HepG2 (cell line): ENCODE results near the gene INTS15. TPM values are rescaled to one million over a fixed set of nuclear protein-coding genes. Genes with fewer than 3 reads are reported as not detected.

ENCODE experiments used
- CREB1 ChIP-seq, 2 experiments: fragments of 450-650 bp in 1 of 2; IDR thresholded peaks; 2 replicates each; pipeline ENCODE4 v1.6.1; 2016 to 2017; ENCODE audit warnings: control low read depth in 1 of 2, mild to moderate bottlenecking in 1 of 2, missing compliant biosample characterization in 1 of 2, missing genetic modification characterization in 1 of 2
- FLYWCH1 ChIP-seq: sonication (generic); formaldehyde crosslinking; IDR thresholded peaks from 2 replicates; pipeline ENCODE4 v1.8.1; 2023; ENCODE audit warnings: mild to moderate bottlenecking, missing genetic modification reagents
- FOXK2 ChIP-seq: fragments of 450-650 bp; IDR thresholded peaks from 2 replicates; pipeline ENCODE4 v1.6.1; 2016
- HDAC1 ChIP-seq: sonication (generic); formaldehyde crosslinking; IDR thresholded peaks from 2 replicates; pipeline ENCODE4 v1.5.1; 2020; ENCODE audit warnings: mild to moderate bottlenecking, missing genetic modification reagents
- KMT2A ChIP-seq: sonication (generic); formaldehyde crosslinking; IDR thresholded peaks from 2 replicates; pipeline ENCODE4 v1.4.0; 2020; ENCODE audit warnings: missing genetic modification reagents
- LCORL ChIP-seq, 2 experiments: fragments of 450-650 bp in 1 of 2; sonication (generic) in 1 of 2; formaldehyde crosslinking in 1 of 2; IDR thresholded peaks; 2 replicates each; pipeline versions ENCODE4 v1.5.0 to v1.6.1; 2017 to 2020; ENCODE audit warnings: antibody characterized with exemption in 1 of 2, missing genetic modification reagents in 1 of 2
- NAIF1 ChIP-seq: sonication (generic); formaldehyde crosslinking; IDR thresholded peaks from 2 replicates; pipeline ENCODE4 v1.5.0; 2020; ENCODE audit warnings: mild to moderate bottlenecking, missing genetic modification reagents, borderline replicate concordance
- NFE2L2 ChIP-seq: fragments of 150-350 bp; IDR thresholded peaks from 2 replicates; pipeline ENCODE4 v1.6.1; 2014; ENCODE audit warnings: low read length
- PCBP2 ChIP-seq: fragments of 200-400 bp; formaldehyde crosslinking; optimal IDR thresholded peaks from 2 replicates; pipeline ENCODE3; 2018; ENCODE audit warnings: low read length, low read depth; ENCODE audit not compliant: poor library complexity, severe bottlenecking
- PHF5A ChIP-seq: IDR thresholded peaks from one replicate; pipeline ENCODE4 v1.6.1; 2018; ENCODE audit warnings: low read depth, missing genetic modification reagents; ENCODE audit not compliant: unreplicated experiment
- SIN3B ChIP-seq: fragments of 150-350 bp; IDR thresholded peaks from 2 replicates; pipeline ENCODE4 v1.6.1; 2014; ENCODE audit warnings: low read length
- SMARCE1 ChIP-seq: fragments of 450-650 bp; IDR thresholded peaks from 2 replicates; pipeline ENCODE4 v1.6.1; 2017; ENCODE audit warnings: borderline replicate concordance
- THAP11 ChIP-seq: IDR thresholded peaks from 2 replicates; pipeline ENCODE4 v1.6.1; 2016; ENCODE audit warnings: missing biosample characterization, missing genetic modification reagents
- ZFX ChIP-seq: sonication (generic); formaldehyde crosslinking; IDR thresholded peaks from 2 replicates; pipeline ENCODE4 v1.4.0; 2020; ENCODE audit warnings: mild to moderate bottlenecking, low read depth, missing genetic modification reagents, moderate library complexity
- ZNF20 ChIP-seq: sonication (generic); formaldehyde crosslinking; IDR thresholded peaks from 2 replicates; pipeline ENCODE4 v1.4.0; 2020; ENCODE audit warnings: mild to moderate bottlenecking, moderate library complexity, missing genetic modification reagents
- ZNF230 ChIP-seq: sonication (generic); formaldehyde crosslinking; IDR thresholded peaks from 2 replicates; pipeline ENCODE4 v1.4.0; 2020; ENCODE audit warnings: mild to moderate bottlenecking, missing genetic modification reagents
- ZNF367 ChIP-seq: sonication (generic); formaldehyde crosslinking; IDR thresholded peaks from 2 replicates; pipeline ENCODE4 v1.4.0; 2020; ENCODE audit warnings: missing genetic modification reagents, borderline replicate concordance
- ZNF558 ChIP-seq: sonication (generic); formaldehyde crosslinking; IDR thresholded peaks from 2 replicates; pipeline ENCODE4 v1.9.0; 2022; ENCODE audit warnings: mild to moderate bottlenecking, missing genetic modification reagents, borderline replicate concordance
- ZNF761 ChIP-seq: sonication (generic); formaldehyde crosslinking; conservative IDR thresholded peaks from 2 replicates; pipeline ENCODE4 v1.4.0; 2020; ENCODE audit warnings: mild to moderate bottlenecking, missing genetic modification reagents
- ZNF891 ChIP-seq: sonication (generic); formaldehyde crosslinking; IDR thresholded peaks from 2 replicates; pipeline ENCODE4 v1.5.0; 2020; ENCODE audit warnings: mild to moderate bottlenecking, missing genetic modification reagents
- polyA plus RNA-seq, 8 experiments: library from polyadenylated mRNA; depleted of rRNA in 3 of 8; stranded (reverse) in 7 of 8; unstranded in 1 of 8; fragments of >200 nt; fragmentation: Illumina TruSeq in 4 of 8; extraction: Trizol in 4 of 8; gene quantifications; 2 replicates each; pipeline versions ENCODE4 v1.2.1 to v1.2.3, GENCODE V29; 2011 to 2016; ENCODE audit warnings: low read depth in 4 of 8, missing spikeins in 1 of 8, mixed read lengths in 1 of 8; ENCODE audit not compliant: insufficient read depth in 1 of 8
- total RNA-seq, 5 experiments: library from RNA; depleted of rRNA; stranded (reverse); fragments of >200 nt; fragmentation: Illumina TruSeq; extraction: Trizol; gene quantifications; 2 replicates each; pipeline ENCODE4 v1.2.3, GENCODE V29; 2016; ENCODE audit warnings: low read depth in 1 of 5
- TF ChIP-seq, protein P1 (sequence below): sonication (generic); formaldehyde crosslinking; IDR thresholded peaks from 2 replicates; pipeline ENCODE4 v1.8.0; 2022; ENCODE audit warnings: mild to moderate bottlenecking, missing genetic modification reagents
- TF ChIP-seq, protein P2 (sequence below): sonication (generic); formaldehyde crosslinking; IDR thresholded peaks from 2 replicates; pipeline ENCODE4 v1.4.0; 2020; ENCODE audit warnings: missing genetic modification reagents, low read depth, mild to moderate bottlenecking, borderline replicate concordance
- TF ChIP-seq, protein P3 (sequence below): sonication (generic); formaldehyde crosslinking; IDR thresholded peaks from 2 replicates; pipeline ENCODE4 v1.5.1; 2020; ENCODE audit warnings: mild to moderate bottlenecking, moderate library complexity, missing genetic modification reagents
- TF ChIP-seq, protein P4 (sequence below): sonication (generic); formaldehyde crosslinking; IDR thresholded peaks from 2 replicates; pipeline ENCODE4 v1.9.0; 2021; ENCODE audit warnings: missing genetic modification reagents, mild to moderate bottlenecking, borderline replicate concordance

INTS15 gene
- total and polyA plus RNA-seq, 2 of the 13 experiments (the other 11 are each of a cell fraction or from before 2014, with no cell fraction given) = 16.3 to 25.7 TPM

DNA sequence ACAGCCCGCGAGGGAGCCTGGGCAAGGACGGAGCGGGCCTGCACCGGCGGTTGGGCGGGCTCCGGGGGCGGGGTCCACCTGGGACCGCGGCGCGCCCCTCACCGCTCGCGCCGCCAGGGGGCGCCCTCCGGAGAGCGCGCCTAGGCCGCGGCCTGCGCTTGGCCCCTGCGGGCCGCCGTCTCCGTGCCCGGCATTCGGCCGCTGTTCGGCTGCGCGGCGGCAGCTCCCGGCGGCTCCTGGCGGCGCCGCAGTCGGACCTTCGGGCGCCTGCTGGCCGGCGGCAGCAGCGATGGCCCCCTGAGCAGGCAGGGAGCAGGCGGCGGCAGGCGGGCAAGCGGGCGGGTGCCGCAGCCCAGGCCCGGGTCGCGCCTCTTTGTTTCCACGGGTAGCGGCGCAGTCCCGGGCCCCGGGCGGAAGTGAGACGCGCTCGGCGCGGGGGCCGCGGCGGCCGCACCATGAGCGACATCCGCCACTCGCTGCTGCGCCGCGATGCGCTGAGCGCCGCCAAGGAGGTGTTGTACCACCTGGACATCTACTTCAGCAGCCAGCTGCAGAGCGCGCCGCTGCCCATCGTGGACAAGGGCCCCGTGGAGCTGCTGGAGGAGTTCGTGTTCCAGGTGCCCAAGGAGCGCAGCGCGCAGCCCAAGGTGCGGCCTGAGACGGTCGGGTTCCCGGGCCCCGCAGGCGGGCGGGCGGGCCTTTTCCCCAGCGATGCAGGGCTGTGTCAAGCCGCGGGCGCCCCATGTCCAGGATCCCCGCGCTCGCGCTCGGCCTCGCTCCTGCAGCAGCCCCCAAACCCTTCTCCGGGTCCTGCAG, at the start of gene INTS15 (continued):
- TF ChIP-seq, protein P1, sequence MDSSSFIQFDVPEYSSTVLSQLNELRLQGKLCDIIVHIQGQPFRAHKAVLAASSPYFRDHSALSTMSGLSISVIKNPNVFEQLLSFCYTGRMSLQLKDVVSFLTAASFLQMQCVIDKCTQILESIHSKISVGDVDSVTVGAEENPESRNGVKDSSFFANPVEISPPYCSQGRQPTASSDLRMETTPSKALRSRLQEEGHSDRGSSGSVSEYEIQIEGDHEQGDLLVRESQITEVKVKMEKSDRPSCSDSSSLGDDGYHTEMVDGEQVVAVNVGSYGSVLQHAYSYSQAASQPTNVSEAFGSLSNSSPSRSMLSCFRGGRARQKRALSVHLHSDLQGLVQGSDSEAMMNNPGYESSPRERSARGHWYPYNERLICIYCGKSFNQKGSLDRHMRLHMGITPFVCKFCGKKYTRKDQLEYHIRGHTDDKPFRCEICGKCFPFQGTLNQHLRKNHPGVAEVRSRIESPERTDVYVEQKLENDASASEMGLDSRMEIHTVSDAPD (CRISPR knock-in tag) = no peak
- TF ChIP-seq KMT2A (CRISPR knock-in tag) = no peak
- TF ChIP-seq FOXK2 = no peak
- TF ChIP-seq ZNF367 = no peak; the same call in 1 of the 2 replicates
- TF ChIP-seq PHF5A (CRISPR knock-in tag) = no peak
- TF ChIP-seq PCBP2 = no peak
- no peak for TF ChIP-seq CREB1 (IDR thresholded peaks at IDR 0.05)
- no peak for TF ChIP-seq CREB1 (CRISPR knock-in tag; IDR thresholded peaks at IDR 0.05)
- TF ChIP-seq FLYWCH1 (CRISPR knock-in tag) = no peak
- peak; percentile 38; the same call in 1 of the 2 replicates for TF ChIP-seq ZNF891
- TF ChIP-seq, protein P2, sequence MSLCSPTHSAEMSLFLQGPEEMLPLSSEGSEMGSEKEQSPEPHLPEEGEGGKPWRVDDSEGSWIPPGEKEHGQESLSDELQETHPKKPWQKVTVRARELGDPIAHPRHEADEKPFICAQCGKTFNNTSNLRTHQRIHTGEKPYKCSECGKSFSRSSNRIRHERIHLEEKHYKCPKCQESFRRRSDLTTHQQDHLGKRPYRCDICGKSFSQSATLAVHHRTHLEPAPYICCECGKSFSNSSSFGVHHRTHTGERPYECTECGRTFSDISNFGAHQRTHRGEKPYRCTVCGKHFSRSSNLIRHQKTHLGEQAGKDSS (CRISPR knock-in tag) = no peak
- TF ChIP-seq ZNF230 (CRISPR knock-in tag) = 0 out of 2 replicates have a peak, but pooled peaks have one; percentile 19
- TF ChIP-seq SMARCE1 = no peak
- TF ChIP-seq SIN3B = no peak
- no peak for TF ChIP-seq ZNF761 (CRISPR knock-in tag)
- TF ChIP-seq, protein P3, sequence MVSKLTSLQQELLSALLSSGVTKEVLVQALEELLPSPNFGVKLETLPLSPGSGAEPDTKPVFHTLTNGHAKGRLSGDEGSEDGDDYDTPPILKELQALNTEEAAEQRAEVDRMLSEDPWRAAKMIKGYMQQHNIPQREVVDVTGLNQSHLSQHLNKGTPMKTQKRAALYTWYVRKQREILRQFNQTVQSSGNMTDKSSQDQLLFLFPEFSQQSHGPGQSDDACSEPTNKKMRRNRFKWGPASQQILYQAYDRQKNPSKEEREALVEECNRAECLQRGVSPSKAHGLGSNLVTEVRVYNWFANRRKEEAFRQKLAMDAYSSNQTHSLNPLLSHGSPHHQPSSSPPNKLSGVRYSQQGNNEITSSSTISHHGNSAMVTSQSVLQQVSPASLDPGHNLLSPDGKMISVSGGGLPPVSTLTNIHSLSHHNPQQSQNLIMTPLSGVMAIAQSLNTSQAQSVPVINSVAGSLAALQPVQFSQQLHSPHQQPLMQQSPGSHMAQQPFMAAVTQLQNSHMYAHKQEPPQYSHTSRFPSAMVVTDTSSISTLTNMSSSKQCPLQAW (CRISPR knock-in tag) = no peak
- peak; percentile 72; the same call in 1 of the 2 replicates for TF ChIP-seq THAP11 (CRISPR knock-in tag)
- TF ChIP-seq LCORL (IDR thresholded peaks at IDR 0.05) = no peak
- no peak for TF ChIP-seq LCORL (CRISPR knock-in tag; IDR thresholded peaks at IDR 0.05)
- TF ChIP-seq NAIF1 (CRISPR knock-in tag) = no peak
- TF ChIP-seq, protein P4, sequence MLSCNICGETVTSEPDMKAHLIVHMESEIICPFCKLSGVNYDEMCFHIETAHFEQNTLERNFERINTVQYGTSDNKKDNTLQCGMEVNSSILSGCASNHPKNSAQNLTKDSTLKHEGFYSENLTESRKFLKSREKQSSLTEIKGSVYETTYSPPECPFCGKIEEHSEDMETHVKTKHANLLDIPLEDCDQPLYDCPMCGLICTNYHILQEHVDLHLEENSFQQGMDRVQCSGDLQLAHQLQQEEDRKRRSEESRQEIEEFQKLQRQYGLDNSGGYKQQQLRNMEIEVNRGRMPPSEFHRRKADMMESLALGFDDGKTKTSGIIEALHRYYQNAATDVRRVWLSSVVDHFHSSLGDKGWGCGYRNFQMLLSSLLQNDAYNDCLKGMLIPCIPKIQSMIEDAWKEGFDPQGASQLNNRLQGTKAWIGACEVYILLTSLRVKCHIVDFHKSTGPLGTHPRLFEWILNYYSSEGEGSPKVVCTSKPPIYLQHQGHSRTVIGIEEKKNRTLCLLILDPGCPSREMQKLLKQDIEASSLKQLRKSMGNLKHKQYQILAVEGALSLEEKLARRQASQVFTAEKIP (CRISPR knock-in tag) = no peak
- no peak for TF ChIP-seq NFE2L2
- no peak for TF ChIP-seq HDAC1 (CRISPR knock-in tag)
- no peak for TF ChIP-seq ZNF20 (CRISPR knock-in tag)
- TF ChIP-seq ZNF558 = peak; percentile 55; the same call in 1 of the 2 replicates
- TF ChIP-seq ZFX (CRISPR knock-in tag) = peak; percentile 95
